ENCODE results near the gene NRG4. TPM values are rescaled to one million over a fixed set of nuclear protein-coding genes. Genes with fewer than 3 reads are reported as not detected.

The NRG4 gene, protein sequence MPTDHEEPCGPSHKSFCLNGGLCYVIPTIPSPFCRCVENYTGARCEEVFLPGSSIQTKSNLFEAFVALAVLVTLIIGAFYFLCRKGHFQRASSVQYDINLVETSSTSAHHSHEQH
- under 1 TPM in 1 of 10 donors, not detected in 9; 0.19 TPM for total RNA-seq
- polyA plus RNA-seq = not detected
- long read RNA-seq, donor 1 = 0 reads
- long read RNA-seq, donor 2 = 0 reads
- long read RNA-seq, donor 3 = 0 reads

DNA sequence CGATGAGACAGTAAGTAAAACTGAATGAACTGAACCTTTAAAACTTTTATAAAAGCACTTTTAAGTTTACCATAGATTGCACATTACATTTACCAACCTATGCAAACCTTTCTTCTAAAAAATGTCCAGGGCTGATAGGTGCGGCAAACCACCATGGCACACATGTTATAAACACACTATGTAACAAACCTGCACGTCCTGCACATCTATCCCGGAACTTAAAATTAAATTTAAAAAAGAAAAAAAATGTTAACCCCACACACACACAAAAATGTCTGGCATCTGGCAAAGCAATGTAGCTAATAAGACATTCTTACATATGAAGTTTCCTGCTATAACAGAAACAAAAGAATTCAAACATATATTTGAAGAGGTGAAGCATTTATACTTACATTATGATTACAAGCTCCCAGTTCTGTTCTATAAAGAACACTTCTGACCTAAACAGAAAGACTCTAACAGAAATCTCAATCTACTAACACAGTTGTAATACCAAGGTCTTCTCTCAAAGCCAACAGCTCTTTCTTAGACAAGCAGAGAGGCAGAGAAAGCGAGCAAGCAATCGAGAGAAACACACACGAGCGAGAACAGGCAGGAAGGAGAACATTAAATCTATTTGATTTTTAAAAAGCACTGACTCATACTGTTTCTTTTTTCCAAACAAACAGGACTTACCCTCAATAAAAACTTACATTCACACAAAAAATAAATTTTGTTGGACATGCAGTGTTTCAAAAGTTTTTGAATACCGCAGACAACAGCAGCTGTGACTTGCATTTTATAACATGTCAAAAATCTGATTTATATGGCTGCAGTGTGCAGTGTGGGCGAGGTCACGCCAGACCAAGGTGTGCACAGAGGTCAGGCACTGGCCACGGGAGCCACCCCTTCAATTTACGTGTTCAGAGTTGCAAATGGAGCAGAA is at the start of gene NRG4:
Gene NRG4 (minus strand): TSS at position 798 of the 925 bp plus-strand sequence. CDS start 1,194 bp downstream, outside the sequence.
- Histone ChIP-seq H3K36me3 (no peaks in the 10 kb centered on the region), H3K27ac (no peak within 1 kb of the TSS)

DNA sequence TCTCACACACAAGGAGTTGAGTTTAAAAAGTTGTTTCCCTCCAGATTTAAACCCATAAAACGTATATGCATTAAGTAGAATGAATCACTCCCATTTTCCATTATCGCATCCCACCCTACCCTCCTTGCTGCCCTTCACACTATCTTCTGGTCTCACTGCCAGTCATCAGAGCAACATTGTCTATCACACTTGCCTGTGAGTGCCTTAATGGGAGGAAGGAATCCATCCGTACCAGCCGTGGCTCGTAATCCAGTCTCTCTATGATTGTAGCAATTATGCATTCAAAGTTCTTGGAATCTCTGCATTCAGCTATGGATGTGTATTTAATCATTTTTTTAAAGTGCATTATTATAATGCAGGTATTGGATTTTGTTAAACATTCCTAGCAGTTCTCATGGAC is 49.5 kb upstream of the NRG4 start:
- Histone ChIP-seq H3K27ac (no peak overlapping the region), H3K36me3 (no peaks in the 10 kb centered on the region), H3K4me1 (peaks cover 0 to 34% (median 11%) of the 10 kb centered on the region in 9 donors), H3K4me3 (no peak overlapping the region), H3K9me3 (no peaks in the 10 kb centered on the region), H3K27me3 (peaks cover 0 to 85% (median 58%) of the 10 kb centered on the region in 7 donors)
- TF ChIP-seq, protein P1, sequence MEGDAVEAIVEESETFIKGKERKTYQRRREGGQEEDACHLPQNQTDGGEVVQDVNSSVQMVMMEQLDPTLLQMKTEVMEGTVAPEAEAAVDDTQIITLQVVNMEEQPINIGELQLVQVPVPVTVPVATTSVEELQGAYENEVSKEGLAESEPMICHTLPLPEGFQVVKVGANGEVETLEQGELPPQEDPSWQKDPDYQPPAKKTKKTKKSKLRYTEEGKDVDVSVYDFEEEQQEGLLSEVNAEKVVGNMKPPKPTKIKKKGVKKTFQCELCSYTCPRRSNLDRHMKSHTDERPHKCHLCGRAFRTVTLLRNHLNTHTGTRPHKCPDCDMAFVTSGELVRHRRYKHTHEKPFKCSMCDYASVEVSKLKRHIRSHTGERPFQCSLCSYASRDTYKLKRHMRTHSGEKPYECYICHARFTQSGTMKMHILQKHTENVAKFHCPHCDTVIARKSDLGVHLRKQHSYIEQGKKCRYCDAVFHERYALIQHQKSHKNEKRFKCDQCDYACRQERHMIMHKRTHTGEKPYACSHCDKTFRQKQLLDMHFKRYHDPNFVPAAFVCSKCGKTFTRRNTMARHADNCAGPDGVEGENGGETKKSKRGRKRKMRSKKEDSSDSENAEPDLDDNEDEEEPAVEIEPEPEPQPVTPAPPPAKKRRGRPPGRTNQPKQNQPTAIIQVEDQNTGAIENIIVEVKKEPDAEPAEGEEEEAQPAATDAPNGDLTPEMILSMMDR (IDR thresholded peaks at IDR 0.05) = no peak
- intact Hi-C loops (cut with DNase I) = no loop called here
- no peak for DNase-seq
- no peak for ATAC-seq
- WGBS, 2 donors = 68 to 70% methylated on average over 5 of the region's 5 CpGs

More for the DNA sequence above, at the start of gene NRG4:
- TF ChIP-seq, protein P1 (IDR thresholded peaks at IDR 0.05) = no peak
- peaks cover 0 to 20% (median 0%) of the 10 kb centered on the region in 11 donors for H3K9me3 ChIP-seq
- no peak for ATAC-seq
- H3K27me3 ChIP-seq = peaks cover 0 to 27% (median 10%) of the 10 kb centered on the region in 7 donors
- no peak within 1 kb of the TSS for H3K4me3 ChIP-seq
- intact Hi-C loops (cut with DNase I) = no loop called here
- 45 to 48% methylated on average over 13 of the region's 13 CpGs for WGBS, 2 donors
- DNase-seq = no peak
- peaks cover 0 to 5% (median 0%) of the 10 kb centered on the region in 9 donors for H3K4me1 ChIP-seq

DNA sequence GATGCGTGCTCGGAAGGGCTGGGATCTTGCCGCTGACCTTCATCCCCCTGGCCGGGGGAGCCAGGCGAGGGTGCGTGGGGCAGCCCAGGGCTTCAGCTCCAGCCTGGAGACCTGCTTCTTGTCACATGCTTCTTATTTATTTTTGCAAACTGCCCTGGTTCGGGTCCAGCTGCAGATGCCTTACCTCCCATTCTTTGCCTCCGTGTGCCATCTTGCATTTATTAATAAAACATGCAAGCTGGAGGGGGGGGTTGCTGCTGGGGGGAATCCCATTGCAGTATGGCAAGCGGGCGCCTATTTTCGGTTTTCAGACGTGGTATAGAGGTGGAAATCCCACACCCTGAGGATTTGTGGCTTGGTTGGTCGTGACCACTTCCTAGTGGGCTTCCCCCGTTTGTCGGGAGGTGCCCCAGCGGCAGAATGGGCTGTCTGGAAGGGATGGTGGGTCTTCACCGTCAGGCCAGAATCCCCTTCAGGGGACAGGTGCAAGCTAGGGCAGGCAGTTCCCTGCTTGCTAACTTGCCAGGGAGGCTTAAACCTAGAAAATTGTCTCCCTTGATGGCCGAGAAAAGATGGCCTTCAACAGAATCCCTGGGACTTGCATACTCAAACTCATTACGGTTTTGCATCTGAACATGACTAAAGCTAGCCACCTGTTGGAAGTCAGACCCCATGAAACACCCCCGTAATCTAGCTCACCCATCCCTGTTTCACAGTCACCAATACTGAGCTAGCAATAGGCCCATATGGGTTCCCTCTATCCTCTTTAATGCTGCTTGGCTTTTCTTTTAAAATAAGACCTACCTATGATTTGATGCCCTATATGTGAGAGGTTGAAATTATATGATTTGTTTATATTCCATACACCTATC is 48.1 kb upstream of the NRG4 start:
- peak in 1 of 8 donors; percentile 21 for ATAC-seq
- Histone ChIP-seq H3K27ac (no peak overlapping the region), H3K9me3 (no peaks in the 10 kb centered on the region)

More for the DNA sequence above, 48.1 kb upstream of the NRG4 start:
- no peak for DNase-seq
- TF ChIP-seq, protein P1 (IDR thresholded peaks at IDR 0.05) = no peak
- Histone ChIP-seq H3K4me3 (peak overlapping the region in 9 of 10 donors; percentile 35 to 69 (median 56)), H3K36me3 (no peaks in the 10 kb centered on the region), H3K4me1 (peaks cover 0 to 28% (median 11%) of the 10 kb centered on the region in 9 donors), H3K27me3 (peaks cover 0 to 85% (median 63%) of the 10 kb centered on the region in 7 donors)
- WGBS, 2 donors = 17 to 20% methylated on average over 17 to 20 of the region's 20 CpGs
- intact Hi-C loops (cut with DNase I) = no loop called here
